Glutamatergic neuron (in vitro differentiated cells): ENCODE measurements around the gene FANCG. TPM values are rescaled to one million over a fixed set of nuclear protein-coding genes. Genes with fewer than 3 reads are reported as not detected.
A peak's percentile ranks its signal among the peaks of the same experiment; 100 is the strongest.

Experiments used
- DNase-seq: peaks from one replicate; pipeline ENCODE4 v3.0.0; 2022
- H3K27ac Mint-ChIP-seq: one replicate; pipeline ENCODE4 v1.8.0; 2020; ENCODE audit warnings: mild to moderate bottlenecking, mixed read lengths, inconsistent platforms; ENCODE audit not compliant: unreplicated experiment
- H3K27me3 Mint-ChIP-seq: one replicate; pipeline ENCODE4 v1.8.0; 2020; ENCODE audit warnings: mild to moderate bottlenecking, moderate library complexity, mixed read lengths, inconsistent platforms; ENCODE audit not compliant: unreplicated experiment
- H3K36me3 Mint-ChIP-seq: one replicate; pipeline ENCODE4 v1.8.0; 2020; ENCODE audit warnings: mild to moderate bottlenecking, mixed read lengths, inconsistent platforms; ENCODE audit not compliant: unreplicated experiment
- H3K4me1 Mint-ChIP-seq: one replicate; pipeline ENCODE4 v1.8.0; 2020; ENCODE audit warnings: mild to moderate bottlenecking, low read depth, mixed read lengths, inconsistent platforms; ENCODE audit not compliant: unreplicated experiment
- H3K4me3 Mint-ChIP-seq: one replicate; pipeline ENCODE4 v1.8.0; 2020; ENCODE audit warnings: mild to moderate bottlenecking, mixed read lengths, inconsistent platforms; ENCODE audit not compliant: unreplicated experiment
- H3K9me3 Mint-ChIP-seq: one replicate; pipeline ENCODE4 v1.8.0; 2020; ENCODE audit warnings: mild to moderate bottlenecking, moderate library complexity, mixed read lengths, inconsistent platforms; ENCODE audit not compliant: unreplicated experiment
- CTCF ChIP-seq: fragments of 200-600 bp; sonication (generic); IDR thresholded peaks from one replicate; pipeline ENCODE4 v1.5.0; 2021; ENCODE audit not compliant: partially characterized antibody, unreplicated experiment
- total RNA-seq: library from RNA; stranded (reverse); fragmentation: NEBNext Ultra II Directional; extraction: Animal tissue kit (Norgen Biotek cat#: 25700); gene quantifications from one replicate; pipeline ENCODE4 v1.2.1, GENCODE V29; 2021; ENCODE audit not compliant: unreplicated experiment

FANCG gene
- total RNA-seq, 1 donor from 2014 or later, result 49.0 TPM

- Mint-ChIP-seq H3K4me1 (peaks cover 28% of the 10 kb centered on the region), H3K27ac (peak within 1 kb of the TSS; percentile 95), H3K9me3 (peaks cover 15% of the 10 kb centered on the region), H3K36me3 (peaks cover 3% of the 10 kb centered on the region), H3K4me3 (peak within 1 kb of the TSS; percentile 98), H3K27me3 (peaks cover 15% of the 10 kb centered on the region)
- peak; percentile 98 for DNase-seq
- no peak for TF ChIP-seq CTCF
Measured at GRCh38 chr9:35072461-35073278, 7.1 kb downstream of the FANCG start, which contains the start of gene VCP. VCP (minus strand) TSS chr9:35072625; CDS start chr9:35072353, 272 bp downstream.

- peak overlapping the region; percentile 98 for H3K4me3 Mint-ChIP-seq
Measured at GRCh38 chr9:35071814-35072460, 7.8 kb downstream of the FANCG start.

GRCh38 chr9:35070823-35071813, 8.6 kb downstream of the FANCG start:
- Mint-ChIP-seq H3K27me3 (peaks cover 15% of the 10 kb centered on the region), H3K4me1 (peaks cover 27% of the 10 kb centered on the region), H3K4me3 (peak overlapping the region; percentile 98), H3K36me3 (peaks cover 8% of the 10 kb centered on the region), H3K9me3 (peaks cover 15% of the 10 kb centered on the region), H3K27ac (peak overlapping the region; percentile 85)
- no peak for DNase-seq
- no peak for TF ChIP-seq CTCF

More at GRCh38 chr9:35071814-35072460, 7.8 kb downstream of the FANCG start:
- H3K9me3 Mint-ChIP-seq, result peaks cover 15% of the 10 kb centered on the region
- peak; percentile 79 for DNase-seq
- H3K36me3 Mint-ChIP-seq, result peaks cover 3% of the 10 kb centered on the region
- no peak for TF ChIP-seq CTCF
- peaks cover 27% of the 10 kb centered on the region for H3K4me1 Mint-ChIP-seq
- H3K27me3 Mint-ChIP-seq, result peaks cover 15% of the 10 kb centered on the region
- peak overlapping the region; percentile 95 for H3K27ac Mint-ChIP-seq

GRCh38 chr9:35069020-35069419, 10.7 kb downstream of the FANCG start:
- Mint-ChIP-seq H3K4me3 (peak overlapping the region; percentile 68), H3K9me3 (peaks cover 14% of the 10 kb centered on the region), H3K27ac (no peak overlapping the region), H3K27me3 (peaks cover 15% of the 10 kb centered on the region), H3K4me1 (peaks cover 27% of the 10 kb centered on the region), H3K36me3 (peaks cover 8% of the 10 kb centered on the region)
- no peak for DNase-seq
- TF ChIP-seq CTCF, result no peak
